ENCODE results near the gene SCYGR4. TPM values are rescaled to one million over a fixed set of nuclear protein-coding genes. Genes with fewer than 3 reads are reported as not detected.
A peak's percentile ranks its signal among the peaks of the same experiment; 100 is the strongest.

SCYGR4 gene
- total and polyA plus RNA-seq, 10 of the 15 experiments (the other 5 are each of a cell fraction or from before 2014, with no cell fraction given): 0.11 TPM; not detected in 9

GRCh38 chr2:227627769-227628168, 10.5 kb downstream of the SCYGR4 start (continued):
- TF ChIP-seq, protein P1, sequence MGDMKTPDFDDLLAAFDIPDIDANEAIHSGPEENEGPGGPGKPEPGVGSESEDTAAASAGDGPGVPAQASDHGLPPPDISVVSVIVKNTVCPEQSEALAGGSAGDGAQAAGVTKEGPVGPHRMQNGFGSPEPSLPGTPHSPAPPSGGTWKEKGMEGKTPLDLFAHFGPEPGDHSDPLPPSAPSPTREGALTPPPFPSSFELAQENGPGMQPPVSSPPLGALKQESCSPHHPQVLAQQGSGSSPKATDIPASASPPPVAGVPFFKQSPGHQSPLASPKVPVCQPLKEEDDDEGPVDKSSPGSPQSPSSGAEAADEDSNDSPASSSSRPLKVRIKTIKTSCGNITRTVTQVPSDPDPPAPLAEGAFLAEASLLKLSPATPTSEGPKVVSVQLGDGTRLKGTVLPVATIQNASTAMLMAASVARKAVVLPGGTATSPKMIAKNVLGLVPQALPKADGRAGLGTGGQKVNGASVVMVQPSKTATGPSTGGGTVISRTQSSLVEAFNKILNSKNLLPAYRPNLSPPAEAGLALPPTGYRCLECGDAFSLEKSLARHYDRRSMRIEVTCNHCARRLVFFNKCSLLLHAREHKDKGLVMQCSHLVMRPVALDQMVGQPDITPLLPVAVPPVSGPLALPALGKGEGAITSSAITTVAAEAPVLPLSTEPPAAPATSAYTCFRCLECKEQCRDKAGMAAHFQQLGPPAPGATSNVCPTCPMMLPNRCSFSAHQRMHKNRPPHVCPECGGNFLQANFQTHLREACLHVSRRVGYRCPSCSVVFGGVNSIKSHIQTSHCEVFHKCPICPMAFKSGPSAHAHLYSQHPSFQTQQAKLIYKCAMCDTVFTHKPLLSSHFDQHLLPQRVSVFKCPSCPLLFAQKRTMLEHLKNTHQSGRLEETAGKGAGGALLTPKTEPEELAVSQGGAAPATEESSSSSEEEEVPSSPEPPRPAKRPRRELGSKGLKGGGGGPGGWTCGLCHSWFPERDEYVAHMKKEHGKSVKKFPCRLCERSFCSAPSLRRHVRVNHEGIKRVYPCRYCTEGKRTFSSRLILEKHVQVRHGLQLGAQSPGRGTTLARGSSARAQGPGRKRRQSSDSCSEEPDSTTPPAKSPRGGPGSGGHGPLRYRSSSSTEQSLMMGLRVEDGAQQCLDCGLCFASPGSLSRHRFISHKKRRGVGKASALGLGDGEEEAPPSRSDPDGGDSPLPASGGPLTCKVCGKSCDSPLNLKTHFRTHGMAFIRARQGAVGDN (IDR thresholded peaks at IDR 0.05): no peak
- TF ChIP-seq FOS (IDR thresholded peaks at IDR 0.05; ENCODE audit: borderline replicate concordance, extremely low read depth, insufficient read length) (no peak), NR2C1 (IDR thresholded peaks at IDR 0.05) (no peak), PAX5 (IDR thresholded peaks at IDR 0.05; ENCODE audit: borderline replicate concordance, low read depth, low read length) (0 out of 2 replicates have a peak, but pooled peaks have one; percentile 28), RB1 (IDR thresholded peaks at IDR 0.05; ENCODE audit: borderline replicate concordance) (no peak), RFX5 (IDR thresholded peaks at IDR 0.05; ENCODE audit: low read depth, low read length) (no peak), DPF2 (IDR thresholded peaks at IDR 0.05) (no peak)
- TF ChIP-seq, protein P2, sequence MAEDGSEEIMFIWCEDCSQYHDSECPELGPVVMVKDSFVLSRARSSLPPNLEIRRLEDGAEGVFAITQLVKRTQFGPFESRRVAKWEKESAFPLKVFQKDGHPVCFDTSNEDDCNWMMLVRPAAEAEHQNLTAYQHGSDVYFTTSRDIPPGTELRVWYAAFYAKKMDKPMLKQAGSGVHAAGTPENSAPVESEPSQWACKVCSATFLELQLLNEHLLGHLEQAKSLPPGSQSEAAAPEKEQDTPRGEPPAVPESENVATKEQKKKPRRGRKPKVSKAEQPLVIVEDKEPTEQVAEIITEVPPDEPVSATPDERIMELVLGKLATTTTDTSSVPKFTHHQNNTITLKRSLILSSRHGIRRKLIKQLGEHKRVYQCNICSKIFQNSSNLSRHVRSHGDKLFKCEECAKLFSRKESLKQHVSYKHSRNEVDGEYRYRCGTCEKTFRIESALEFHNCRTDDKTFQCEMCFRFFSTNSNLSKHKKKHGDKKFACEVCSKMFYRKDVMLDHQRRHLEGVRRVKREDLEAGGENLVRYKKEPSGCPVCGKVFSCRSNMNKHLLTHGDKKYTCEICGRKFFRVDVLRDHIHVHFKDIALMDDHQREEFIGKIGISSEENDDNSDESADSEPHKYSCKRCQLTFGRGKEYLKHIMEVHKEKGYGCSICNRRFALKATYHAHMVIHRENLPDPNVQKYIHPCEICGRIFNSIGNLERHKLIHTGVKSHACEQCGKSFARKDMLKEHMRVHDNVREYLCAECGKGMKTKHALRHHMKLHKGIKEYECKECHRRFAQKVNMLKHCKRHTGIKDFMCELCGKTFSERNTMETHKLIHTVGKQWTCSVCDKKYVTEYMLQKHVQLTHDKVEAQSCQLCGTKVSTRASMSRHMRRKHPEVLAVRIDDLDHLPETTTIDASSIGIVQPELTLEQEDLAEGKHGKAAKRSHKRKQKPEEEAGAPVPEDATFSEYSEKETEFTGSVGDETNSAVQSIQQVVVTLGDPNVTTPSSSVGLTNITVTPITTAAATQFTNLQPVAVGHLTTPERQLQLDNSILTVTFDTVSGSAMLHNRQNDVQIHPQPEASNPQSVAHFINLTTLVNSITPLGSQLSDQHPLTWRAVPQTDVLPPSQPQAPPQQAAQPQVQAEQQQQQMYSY (CRISPR knock-in tag; IDR thresholded peaks at IDR 0.05): no peak

Data from GM12878 (cell line).